Measurements from ENCODE around the gene NAGK. TPM values are rescaled to one million over a fixed set of nuclear protein-coding genes. Genes with fewer than 3 reads are reported as not detected.

NAGK gene
- total RNA-seq, 1 experiment from 2014 or later = 58.9 TPM

- Mint-ChIP-seq H3K27me3 (ENCODE audit: low read depth) (no peaks in the 10 kb centered on the region), H3K27ac (no peak overlapping the region), H3K4me1 (peaks cover 14% of the 10 kb centered on the region), H3K9me3 (no peaks in the 10 kb centered on the region), H3K4me3 (no peak overlapping the region), H3K36me3 (peaks cover 37% of the 10 kb centered on the region)
- POLR2A ChIA-PET = no interaction called here
- DNase-seq (ENCODE audit: low spot score) = no peak
- no peak for ATAC-seq
- CTCF ChIA-PET = no interaction called here
- no peak for TF ChIP-seq NFYB (CRISPR knock-in tag; conservative IDR thresholded peaks at IDR 0.05; ENCODE audit: low read depth)
- TF ChIP-seq USF2 (CRISPR knock-in tag; IDR thresholded peaks at IDR 0.05) = no peak
- TF ChIP-seq, protein P1, sequence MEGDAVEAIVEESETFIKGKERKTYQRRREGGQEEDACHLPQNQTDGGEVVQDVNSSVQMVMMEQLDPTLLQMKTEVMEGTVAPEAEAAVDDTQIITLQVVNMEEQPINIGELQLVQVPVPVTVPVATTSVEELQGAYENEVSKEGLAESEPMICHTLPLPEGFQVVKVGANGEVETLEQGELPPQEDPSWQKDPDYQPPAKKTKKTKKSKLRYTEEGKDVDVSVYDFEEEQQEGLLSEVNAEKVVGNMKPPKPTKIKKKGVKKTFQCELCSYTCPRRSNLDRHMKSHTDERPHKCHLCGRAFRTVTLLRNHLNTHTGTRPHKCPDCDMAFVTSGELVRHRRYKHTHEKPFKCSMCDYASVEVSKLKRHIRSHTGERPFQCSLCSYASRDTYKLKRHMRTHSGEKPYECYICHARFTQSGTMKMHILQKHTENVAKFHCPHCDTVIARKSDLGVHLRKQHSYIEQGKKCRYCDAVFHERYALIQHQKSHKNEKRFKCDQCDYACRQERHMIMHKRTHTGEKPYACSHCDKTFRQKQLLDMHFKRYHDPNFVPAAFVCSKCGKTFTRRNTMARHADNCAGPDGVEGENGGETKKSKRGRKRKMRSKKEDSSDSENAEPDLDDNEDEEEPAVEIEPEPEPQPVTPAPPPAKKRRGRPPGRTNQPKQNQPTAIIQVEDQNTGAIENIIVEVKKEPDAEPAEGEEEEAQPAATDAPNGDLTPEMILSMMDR (IDR thresholded peaks at IDR 0.05) = no peak
- TF ChIP-seq, protein P2, sequence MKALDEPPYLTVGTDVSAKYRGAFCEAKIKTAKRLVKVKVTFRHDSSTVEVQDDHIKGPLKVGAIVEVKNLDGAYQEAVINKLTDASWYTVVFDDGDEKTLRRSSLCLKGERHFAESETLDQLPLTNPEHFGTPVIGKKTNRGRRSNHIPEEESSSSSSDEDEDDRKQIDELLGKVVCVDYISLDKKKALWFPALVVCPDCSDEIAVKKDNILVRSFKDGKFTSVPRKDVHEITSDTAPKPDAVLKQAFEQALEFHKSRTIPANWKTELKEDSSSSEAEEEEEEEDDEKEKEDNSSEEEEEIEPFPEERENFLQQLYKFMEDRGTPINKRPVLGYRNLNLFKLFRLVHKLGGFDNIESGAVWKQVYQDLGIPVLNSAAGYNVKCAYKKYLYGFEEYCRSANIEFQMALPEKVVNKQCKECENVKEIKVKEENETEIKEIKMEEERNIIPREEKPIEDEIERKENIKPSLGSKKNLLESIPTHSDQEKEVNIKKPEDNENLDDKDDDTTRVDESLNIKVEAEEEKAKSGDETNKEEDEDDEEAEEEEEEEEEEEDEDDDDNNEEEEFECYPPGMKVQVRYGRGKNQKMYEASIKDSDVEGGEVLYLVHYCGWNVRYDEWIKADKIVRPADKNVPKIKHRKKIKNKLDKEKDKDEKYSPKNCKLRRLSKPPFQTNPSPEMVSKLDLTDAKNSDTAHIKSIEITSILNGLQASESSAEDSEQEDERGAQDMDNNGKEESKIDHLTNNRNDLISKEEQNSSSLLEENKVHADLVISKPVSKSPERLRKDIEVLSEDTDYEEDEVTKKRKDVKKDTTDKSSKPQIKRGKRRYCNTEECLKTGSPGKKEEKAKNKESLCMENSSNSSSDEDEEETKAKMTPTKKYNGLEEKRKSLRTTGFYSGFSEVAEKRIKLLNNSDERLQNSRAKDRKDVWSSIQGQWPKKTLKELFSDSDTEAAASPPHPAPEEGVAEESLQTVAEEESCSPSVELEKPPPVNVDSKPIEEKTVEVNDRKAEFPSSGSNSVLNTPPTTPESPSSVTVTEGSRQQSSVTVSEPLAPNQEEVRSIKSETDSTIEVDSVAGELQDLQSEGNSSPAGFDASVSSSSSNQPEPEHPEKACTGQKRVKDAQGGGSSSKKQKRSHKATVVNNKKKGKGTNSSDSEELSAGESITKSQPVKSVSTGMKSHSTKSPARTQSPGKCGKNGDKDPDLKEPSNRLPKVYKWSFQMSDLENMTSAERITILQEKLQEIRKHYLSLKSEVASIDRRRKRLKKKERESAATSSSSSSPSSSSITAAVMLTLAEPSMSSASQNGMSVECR (CRISPR knock-in tag; IDR thresholded peaks at IDR 0.05; ENCODE audit: borderline replicate concordance) = no peak
- no peak for TF ChIP-seq PRDM15 (CRISPR knock-in tag; IDR thresholded peaks at IDR 0.05)
- TF ChIP-seq NR3C1 (CRISPR knock-in tag; conservative IDR thresholded peaks at IDR 0.05; ENCODE audit: low read depth) = no peak
- TF ChIP-seq ZNF138 (CRISPR knock-in tag; conservative IDR thresholded peaks at IDR 0.05) = no peak
- no peak for TF ChIP-seq ATF3 (CRISPR knock-in tag; conservative IDR thresholded peaks at IDR 0.05)
These were observed 10.2 kb downstream of the NAGK start for GRCh38 chr2:71078624-71079023.

GRCh38 chr2:71082402-71083252 lies 14.2 kb downstream of the NAGK start:
- POLR2A ChIA-PET = no interaction called here
- Mint-ChIP-seq H3K27ac (peak overlapping the region; percentile 58), H3K9me3 (no peaks in the 10 kb centered on the region), H3K27me3 (ENCODE audit: low read depth) (no peaks in the 10 kb centered on the region; the same call in 1 of the 2 replicates), H3K4me3 (no peak overlapping the region), H3K4me1 (peaks cover 52% of the 10 kb centered on the region), H3K36me3 (peaks cover 16% of the 10 kb centered on the region)
- ATAC-seq (no peak), DNase-seq (ENCODE audit: low spot score) (no peak)
- CTCF ChIA-PET = interaction anchor here (1.0 to 6.4 kb wide), 2 partner anchors 9 to 13 kb away, joined by 3 to 29 read pairs; partner anchors contain the start of gene NAGK
- TF ChIP-seq HMGA2 (CRISPR knock-in tag; IDR thresholded peaks at IDR 0.05) = no peak
- TF ChIP-seq ATF3 (CRISPR knock-in tag; conservative IDR thresholded peaks at IDR 0.05) = no peak
- TF ChIP-seq, protein P3, sequence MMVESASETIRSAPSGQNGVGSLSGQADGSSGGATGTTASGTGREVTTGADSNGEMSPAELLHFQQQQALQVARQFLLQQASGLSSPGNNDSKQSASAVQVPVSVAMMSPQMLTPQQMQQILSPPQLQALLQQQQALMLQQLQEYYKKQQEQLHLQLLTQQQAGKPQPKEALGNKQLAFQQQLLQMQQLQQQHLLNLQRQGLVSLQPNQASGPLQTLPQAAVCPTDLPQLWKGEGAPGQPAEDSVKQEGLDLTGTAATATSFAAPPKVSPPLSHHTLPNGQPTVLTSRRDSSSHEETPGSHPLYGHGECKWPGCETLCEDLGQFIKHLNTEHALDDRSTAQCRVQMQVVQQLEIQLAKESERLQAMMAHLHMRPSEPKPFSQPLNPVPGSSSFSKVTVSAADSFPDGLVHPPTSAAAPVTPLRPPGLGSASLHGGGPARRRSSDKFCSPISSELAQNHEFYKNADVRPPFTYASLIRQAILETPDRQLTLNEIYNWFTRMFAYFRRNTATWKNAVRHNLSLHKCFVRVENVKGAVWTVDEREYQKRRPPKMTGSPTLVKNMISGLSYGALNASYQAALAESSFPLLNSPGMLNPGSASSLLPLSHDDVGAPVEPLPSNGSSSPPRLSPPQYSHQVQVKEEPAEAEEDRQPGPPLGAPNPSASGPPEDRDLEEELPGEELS (CRISPR knock-in tag; IDR thresholded peaks at IDR 0.05) = no peak
- TF ChIP-seq CREM (CRISPR knock-in tag; IDR thresholded peaks at IDR 0.05) = no peak
- no peak for TF ChIP-seq ZNF317 (CRISPR knock-in tag; IDR thresholded peaks at IDR 0.05; ENCODE audit: borderline replicate concordance, low read depth)
- no peak for TF ChIP-seq NR1H2 (CRISPR knock-in tag; IDR thresholded peaks at IDR 0.05)
- no peak for TF ChIP-seq TEAD1 (CRISPR knock-in tag; IDR thresholded peaks at IDR 0.05)
- no peak for TF ChIP-seq NFE2L1 (CRISPR knock-in tag; IDR thresholded peaks at IDR 0.05)
- no peak for TF ChIP-seq CBFB (CRISPR knock-in tag; IDR thresholded peaks at IDR 0.05; ENCODE audit: low read depth)
- no peak for TF ChIP-seq CREB1 (CRISPR knock-in tag; IDR thresholded peaks at IDR 0.05)
- no peak for TF ChIP-seq NFYB (CRISPR knock-in tag; conservative IDR thresholded peaks at IDR 0.05; ENCODE audit: low read depth)
- TF ChIP-seq MXD4 (CRISPR knock-in tag; IDR thresholded peaks at IDR 0.05; ENCODE audit: borderline replicate concordance) = no peak
- TF ChIP-seq SP1 (CRISPR knock-in tag; conservative IDR thresholded peaks at IDR 0.05) = no peak
